ENCODE data around the gene R3HDM2.
"Not testable (repeated sequence)": the region's sequence is repeated elsewhere in the genome, so short reads cannot be mapped to it uniquely, and the experiment has no call there.

The R3HDM2 gene

GRCh38 chr12:57426948-57427347 is 3.9 kb downstream of the R3HDM2 start:
- not testable (repeated sequence) for DNase-seq (ENCODE audit: low read depth)

GRCh38 chr12:57420482-57420881 is 10.4 kb downstream of the R3HDM2 start:
- DNase-seq (ENCODE audit: low read depth) = no peak

- DNase-seq (ENCODE audit: low read depth) = no peak
These were observed 11.3 kb downstream of the R3HDM2 start for GRCh38 chr12:57419495-57419894.

GRCh38 chr12:57418255-57418654 is 12.6 kb downstream of the R3HDM2 start:
- DNase-seq (ENCODE audit: low read depth) = no peak

- DNase-seq (ENCODE audit: low read depth) = peak; percentile 38
These were observed 14.5 kb downstream of the R3HDM2 start for GRCh38 chr12:57416039-57416996.

- no peak for DNase-seq (ENCODE audit: low read depth)
These were observed 15.8 kb downstream of the R3HDM2 start for GRCh38 chr12:57415088-57415487.

- DNase-seq (ENCODE audit: low read depth) = not testable (repeated sequence)
These were observed 16.7 kb downstream of the R3HDM2 start for GRCh38 chr12:57414160-57414559.

- no peak for DNase-seq (ENCODE audit: low read depth)
These were observed 20.3 kb downstream of the R3HDM2 start for GRCh38 chr12:57410534-57410933.

- DNase-seq (ENCODE audit: low read depth) = no peak
These were observed 25.7 kb downstream of the R3HDM2 start for GRCh38 chr12:57404966-57405640.

- DNase-seq (ENCODE audit: low read depth) = not testable (repeated sequence)
These were observed 28.7 kb downstream of the R3HDM2 start for GRCh38 chr12:57402156-57402555.

- no peak for DNase-seq (ENCODE audit: low read depth)
These were observed 29.7 kb downstream of the R3HDM2 start for GRCh38 chr12:57401165-57401564.

GRCh38 chr12:57399718-57400463 is 31.0 kb downstream of the R3HDM2 start:
- not testable (repeated sequence) for DNase-seq (ENCODE audit: low read depth)

- no peak for DNase-seq (ENCODE audit: low read depth)
These were observed 33.4 kb downstream of the R3HDM2 start for GRCh38 chr12:57397441-57397840.

- DNase-seq (ENCODE audit: low read depth) = no peak
These were observed 35.7 kb downstream of the R3HDM2 start for GRCh38 chr12:57395121-57395520.

- DNase-seq (ENCODE audit: low read depth) = no peak
These were observed 40.7 kb downstream of the R3HDM2 start for GRCh38 chr12:57390174-57390573.

- DNase-seq (ENCODE audit: low read depth) = peak; percentile 90
These were observed 41.8 kb downstream of the R3HDM2 start for GRCh38 chr12:57389033-57389432.

GRCh38 chr12:57388425-57388824 is 42.4 kb downstream of the R3HDM2 start:
- DNase-seq (ENCODE audit: low read depth) = no peak

- DNase-seq (ENCODE audit: low read depth) = no peak
These were observed 44.6 kb downstream of the R3HDM2 start for GRCh38 chr12:57386187-57386720.

- DNase-seq (ENCODE audit: low read depth) = no peak
These were observed 45.3 kb downstream of the R3HDM2 start for GRCh38 chr12:57385586-57385985.

GRCh38 chr12:57384478-57384877 is 46.4 kb downstream of the R3HDM2 start:
- no peak for DNase-seq (ENCODE audit: low read depth)

GRCh38 chr12:57381693-57382220 is 49.1 kb downstream of the R3HDM2 start:
- peak; percentile 17 for DNase-seq (ENCODE audit: low read depth)

- no peak for DNase-seq (ENCODE audit: low read depth)
These were observed 50.5 kb downstream of the R3HDM2 start for GRCh38 chr12:57380300-57380699.

Measured in EH (cell line).